ENCODE data around the gene ATP5ME.
"Not testable (repeated sequence)": the region's sequence is repeated elsewhere in the genome, so short reads cannot be mapped to it uniquely, and the experiment has no call there.

ATP5ME gene

DNA sequence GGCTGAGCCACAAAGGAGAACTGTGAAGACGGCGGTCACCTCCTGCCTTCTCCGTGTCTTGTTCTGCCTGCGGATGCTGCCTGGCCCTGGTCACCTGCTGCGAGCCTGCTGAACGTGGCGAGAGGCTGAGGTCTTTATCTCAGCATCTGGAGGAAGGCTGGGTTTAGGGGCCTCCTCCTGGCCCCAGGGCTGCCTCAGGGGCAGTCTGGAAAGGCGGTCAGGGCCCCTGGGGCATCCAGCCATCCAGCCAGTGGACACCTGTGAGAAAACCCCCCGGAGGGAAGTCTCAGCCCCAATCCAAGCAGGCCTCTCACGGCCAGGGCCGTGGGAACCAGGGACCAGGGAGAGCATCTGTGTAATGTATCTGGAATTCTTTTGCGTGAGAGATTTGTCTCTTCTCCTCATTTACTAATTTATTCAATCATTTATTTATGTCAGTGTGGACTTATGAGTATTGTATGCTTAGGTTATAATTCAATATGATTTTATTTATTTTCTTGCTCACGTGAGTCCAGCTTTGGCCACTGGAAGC lies 37.4 kb downstream of the ATP5ME start:
- H3K9me2 ChIP-seq (ENCODE audit: low read depth, low read length) = no peaks in the 10 kb centered on the region
- no peak overlapping the region for H3K4me2 ChIP-seq (ENCODE audit: low read length)
- H3K27ac ChIP-seq (ENCODE audit: low read depth, low read length, poor library complexity, severe bottlenecking) = no peak overlapping the region
- no peaks in the 10 kb centered on the region for H3K79me2 ChIP-seq (ENCODE audit: insufficient read depth, low read length)
- H3K27me3 ChIP-seq (ENCODE audit: insufficient read depth, low read length) = no peaks in the 10 kb centered on the region
- no peaks in the 10 kb centered on the region for H4K20me1 ChIP-seq (ENCODE audit: insufficient read depth, low read length)
- no peak overlapping the region for H2AFZ ChIP-seq (ENCODE audit: low read length)
- no peak for TF ChIP-seq EZH2 (IDR thresholded peaks at IDR 0.05; ENCODE audit: borderline replicate concordance, low read length)
- TF ChIP-seq CTCF (IDR thresholded peaks at IDR 0.05; ENCODE audit: low read length) = no peak
- H3K9ac ChIP-seq (ENCODE audit: low read length) = no peak overlapping the region
- H3F3A ChIP-seq (ENCODE audit: insufficient read depth, low read length) = no peaks in the 10 kb centered on the region
- H3K36me3 ChIP-seq (ENCODE audit: insufficient read depth, low read length) = no peaks in the 10 kb centered on the region
- H3K4me1 ChIP-seq (ENCODE audit: insufficient read depth, low read length, severe bottlenecking) = no peaks in the 10 kb centered on the region
- no peaks in the 10 kb centered on the region for H3K9me3 ChIP-seq (ENCODE audit: low read length)
- no peak overlapping the region for H3K4me3 ChIP-seq (ENCODE audit: low read depth, low read length, poor library complexity, severe bottlenecking)

DNA sequence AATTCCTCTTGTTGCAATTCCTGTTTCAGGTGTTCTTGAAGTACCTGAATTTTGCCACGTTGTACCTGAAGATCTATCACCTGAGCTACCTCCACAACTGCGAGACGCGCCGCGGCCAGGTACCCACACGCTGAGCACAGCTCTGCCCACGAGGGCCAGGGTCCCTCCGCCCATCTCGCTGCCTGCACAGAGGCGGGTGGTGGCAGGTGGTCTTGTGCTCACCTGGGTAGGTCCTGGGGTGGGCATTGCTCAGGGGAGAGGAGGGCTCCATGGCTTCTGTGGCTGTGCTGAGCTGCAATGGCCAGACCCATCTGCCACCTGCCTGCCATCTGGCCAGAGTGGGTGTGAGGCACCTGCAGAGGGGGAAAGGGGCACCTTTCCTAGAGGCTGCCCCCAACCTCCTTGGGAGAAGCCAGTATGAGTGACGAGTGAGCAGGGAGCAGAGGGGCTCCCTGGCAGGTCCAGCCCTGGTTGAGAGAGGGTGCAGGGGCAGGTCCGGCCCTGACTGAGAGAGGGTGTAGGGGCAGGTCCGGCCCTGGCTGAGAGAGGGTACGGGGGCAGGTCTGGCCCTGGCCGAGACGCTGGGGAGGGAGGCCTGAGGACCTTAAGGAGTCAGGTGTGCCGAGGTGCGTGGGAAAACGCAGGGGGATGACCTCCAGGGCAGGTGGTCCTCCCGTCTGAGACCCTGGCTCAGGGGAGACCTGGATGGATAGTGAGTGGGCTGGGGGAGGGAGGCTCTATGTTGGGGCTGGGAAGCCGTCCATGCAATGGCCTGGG lies 38.0 kb downstream of the ATP5ME start:
- no peak overlapping the region for H3K4me3 ChIP-seq (ENCODE audit: low read depth, low read length, poor library complexity, severe bottlenecking)
- H3K9ac ChIP-seq (ENCODE audit: low read length) = no peak overlapping the region
- H3K27me3 ChIP-seq (ENCODE audit: insufficient read depth, low read length) = no peaks in the 10 kb centered on the region
- H2AFZ ChIP-seq (ENCODE audit: low read length) = no peak overlapping the region
- no peak overlapping the region for H3K4me2 ChIP-seq (ENCODE audit: low read length)
- H3K27ac ChIP-seq (ENCODE audit: low read depth, low read length, poor library complexity, severe bottlenecking) = no peak overlapping the region
- H3K9me2 ChIP-seq (ENCODE audit: low read depth, low read length) = no peaks in the 10 kb centered on the region
- no peaks in the 10 kb centered on the region for H3K4me1 ChIP-seq (ENCODE audit: insufficient read depth, low read length, severe bottlenecking)
- TF ChIP-seq CTCF (IDR thresholded peaks at IDR 0.05; ENCODE audit: low read length) (no peak), EZH2 (IDR thresholded peaks at IDR 0.05; ENCODE audit: borderline replicate concordance, low read length) (no peak)
- H3K36me3 ChIP-seq (ENCODE audit: insufficient read depth, low read length) = no peaks in the 10 kb centered on the region
- H3F3A ChIP-seq (ENCODE audit: insufficient read depth, low read length) = no peaks in the 10 kb centered on the region
- no peaks in the 10 kb centered on the region for H4K20me1 ChIP-seq (ENCODE audit: insufficient read depth, low read length)
- no peaks in the 10 kb centered on the region for H3K79me2 ChIP-seq (ENCODE audit: insufficient read depth, low read length)
- no peaks in the 10 kb centered on the region for H3K9me3 ChIP-seq (ENCODE audit: low read length)

- not testable (repeated sequence) for H3K4me1 ChIP-seq (ENCODE audit: insufficient read depth, low read length, severe bottlenecking); H2AFZ ChIP-seq (ENCODE audit: low read length); H4K20me1 ChIP-seq (ENCODE audit: insufficient read depth, low read length); H3K79me2 ChIP-seq (ENCODE audit: insufficient read depth, low read length); H3K27ac ChIP-seq (ENCODE audit: low read depth, low read length, poor library complexity, severe bottlenecking); H3K9me3 ChIP-seq (ENCODE audit: low read length); H3K4me3 ChIP-seq (ENCODE audit: low read depth, low read length, poor library complexity, severe bottlenecking); H3K4me2 ChIP-seq (ENCODE audit: low read length); H3F3A ChIP-seq (ENCODE audit: insufficient read depth, low read length); H3K27me3 ChIP-seq (ENCODE audit: insufficient read depth, low read length); H3K36me3 ChIP-seq (ENCODE audit: insufficient read depth, low read length); H3K9me2 ChIP-seq (ENCODE audit: low read depth, low read length); H3K9ac ChIP-seq (ENCODE audit: low read length)
Observed at GRCh38 chr4:635066-635835, 38.8 kb downstream of the ATP5ME start.

Measured in OCI-LY1 (cell line).